Central memory CD4-positive, alpha-beta T cell (primary cell): Measurements from ENCODE around the gene FAM13A.

Experiments used
- DNase-seq: peaks from one replicate; pipeline ENCODE4 v3.0.0; 2022

The FAM13A gene

DNA sequence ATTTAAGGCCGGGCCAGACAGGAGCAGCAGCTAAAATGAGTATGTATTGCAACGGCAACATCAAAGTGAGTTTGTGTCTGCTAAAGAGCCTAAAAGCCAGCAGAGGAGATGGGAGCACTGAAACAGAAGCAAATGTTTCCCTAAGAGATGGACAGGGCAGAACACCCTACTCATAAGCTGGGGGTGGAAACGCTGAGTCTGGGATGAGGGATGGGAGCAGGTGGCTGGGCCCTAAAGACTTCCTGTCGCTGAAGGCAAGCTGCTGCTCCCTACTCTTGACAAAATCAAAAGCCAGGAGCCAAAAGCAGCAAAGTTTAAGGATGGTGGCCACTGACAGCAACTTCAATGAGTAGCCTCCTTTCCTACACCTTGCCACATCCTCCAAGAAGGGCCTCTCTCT, 318.8 kb downstream of the FAM13A start:
- DNase-seq = no peak

DNA sequence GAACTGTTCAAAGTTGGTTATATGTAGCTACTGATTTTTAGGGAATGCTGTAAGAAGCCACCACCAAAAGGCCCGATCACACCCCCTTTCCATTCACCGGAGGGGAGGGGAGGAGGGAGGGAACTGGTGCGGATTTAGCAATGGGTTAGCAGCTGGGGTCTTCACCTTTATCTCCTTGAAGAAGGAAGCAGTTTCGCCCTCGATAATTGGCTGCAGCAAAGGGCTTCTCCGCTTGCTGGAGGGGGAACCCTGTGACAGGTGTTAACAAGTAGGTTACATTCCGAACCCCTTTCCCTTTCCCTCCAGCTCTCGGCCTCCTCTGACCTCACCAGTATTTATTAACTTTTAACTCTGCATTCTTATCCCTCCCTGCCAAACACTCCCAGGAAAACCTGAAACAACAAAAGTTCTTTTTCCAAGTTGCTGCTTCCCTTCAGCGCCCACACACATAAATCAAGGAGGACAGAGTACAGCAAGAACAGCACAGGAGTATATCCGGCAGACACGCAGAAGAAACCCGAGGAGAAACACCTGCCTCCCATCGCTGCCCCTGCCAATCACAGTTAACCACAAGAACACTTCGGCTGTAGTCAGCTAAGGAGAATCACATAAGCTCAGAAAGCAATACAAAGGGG, 319.6 kb downstream of the FAM13A start:
- DNase-seq = peak; percentile 20

DNA sequence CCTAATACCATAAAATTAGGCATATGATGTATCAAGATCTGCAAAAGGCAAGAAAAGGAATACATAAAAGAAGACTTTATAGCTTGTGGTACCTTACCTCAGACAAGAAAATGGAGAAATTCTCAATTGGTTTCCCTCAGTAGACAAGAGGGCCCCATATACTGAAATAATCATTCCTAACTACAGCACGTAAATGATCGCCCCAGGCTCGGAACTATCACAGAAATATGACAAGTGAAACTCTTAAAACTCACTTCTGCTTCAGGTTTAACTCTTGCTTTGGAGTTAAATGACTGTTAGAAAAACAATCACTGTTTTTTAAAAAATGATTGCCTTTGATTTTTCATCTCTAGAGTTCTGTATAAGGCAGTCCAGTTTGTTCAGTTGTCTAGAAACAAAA, 320.7 kb downstream of the FAM13A start:
- no peak for DNase-seq

DNA sequence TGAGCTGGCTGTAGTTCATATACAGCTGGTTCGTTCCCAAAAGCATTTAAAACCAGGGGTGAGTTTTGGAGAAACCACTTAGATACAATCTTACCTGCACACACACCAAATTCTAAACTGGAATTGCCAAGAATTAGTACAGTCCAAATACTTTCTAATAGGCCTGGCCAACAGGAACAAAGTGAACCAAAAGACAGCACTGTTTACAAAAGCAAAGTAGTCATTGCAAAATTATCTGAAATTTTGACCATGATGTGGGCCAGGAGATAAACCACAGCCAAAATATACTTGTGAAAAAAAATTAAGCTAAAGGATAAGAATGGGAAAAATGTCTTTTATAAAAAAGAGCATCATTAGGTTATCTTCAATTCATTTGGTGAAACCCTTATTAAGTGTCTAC, 321.4 kb downstream of the FAM13A start:
- no peak for DNase-seq

DNA sequence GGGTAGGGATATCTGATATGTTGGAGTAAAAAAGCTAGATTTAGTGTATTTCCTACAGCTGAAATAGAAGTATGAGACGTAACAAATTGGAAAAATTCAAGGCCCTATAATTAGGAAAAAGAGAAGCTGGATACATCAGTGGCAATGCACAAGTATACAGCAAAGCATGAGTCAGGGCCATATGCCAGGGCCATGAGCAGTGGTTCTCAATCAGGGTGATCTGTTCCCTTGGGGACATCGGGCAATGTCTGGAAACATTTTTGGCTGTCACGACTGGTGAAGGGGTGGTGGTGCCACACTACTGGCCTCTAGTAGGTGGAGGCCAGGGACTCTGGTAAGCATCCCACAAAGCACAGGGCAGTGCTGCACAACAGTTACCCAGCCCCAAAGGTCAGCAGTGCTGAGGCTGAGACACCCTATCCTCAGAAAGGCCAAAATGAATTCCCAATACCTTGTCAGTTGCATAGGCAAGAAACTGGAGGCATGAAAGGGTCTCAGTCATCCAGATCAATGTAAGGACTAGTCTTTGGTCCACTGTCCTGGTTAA, 322.5 kb downstream of the FAM13A start:
- DNase-seq = no peak

DNA sequence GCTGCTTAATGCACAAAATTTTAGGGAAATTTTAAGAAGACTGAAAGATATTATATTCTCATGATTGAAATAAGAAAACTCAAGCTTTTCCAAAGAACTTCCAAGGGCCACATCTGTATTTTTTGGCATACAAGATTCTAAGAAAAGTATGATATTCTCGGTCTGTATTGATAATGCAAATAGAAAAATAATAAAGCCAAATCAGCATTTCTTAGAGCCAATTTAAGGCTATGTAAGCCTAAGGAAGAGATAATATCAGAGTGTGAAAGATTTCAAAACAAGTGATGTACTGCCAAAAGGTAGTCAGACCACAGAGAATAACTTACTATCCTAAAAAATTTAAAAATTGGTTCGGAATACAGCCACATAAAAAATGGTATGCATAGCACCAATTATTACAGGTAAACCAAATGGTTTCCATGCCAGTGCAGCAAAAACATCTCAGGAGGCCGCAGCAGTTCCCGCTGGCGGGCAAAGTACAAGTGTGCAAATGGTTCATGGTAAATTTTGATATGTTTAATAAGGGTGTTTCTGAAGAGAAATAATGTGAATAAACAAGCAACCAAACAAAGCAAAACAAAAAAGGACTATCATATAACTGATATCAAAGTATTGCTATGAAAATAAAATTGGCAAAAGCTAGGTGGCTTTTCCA, 324.1 kb downstream of the FAM13A start:
- no peak for DNase-seq

DNA sequence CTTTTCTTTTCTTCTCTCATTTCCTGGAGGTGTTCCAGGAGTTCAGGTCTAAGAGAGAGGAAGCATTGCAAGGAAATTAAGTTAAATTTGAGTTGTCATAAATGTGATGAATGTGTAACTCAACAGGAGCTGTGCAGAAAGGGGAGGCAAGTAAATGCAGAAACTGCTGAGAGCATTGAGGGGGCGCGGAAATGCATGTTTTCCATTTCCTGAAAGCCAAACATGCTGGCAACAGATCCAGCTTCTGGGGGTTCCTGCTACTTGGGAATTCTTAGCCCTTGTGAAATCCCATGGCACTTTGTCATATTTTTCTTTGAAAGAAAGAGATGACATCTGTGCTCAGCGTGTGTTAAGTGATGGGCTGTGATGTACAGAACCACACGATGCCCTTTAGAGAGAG, 325.6 kb downstream of the FAM13A start:
- DNase-seq = no peak

DNA sequence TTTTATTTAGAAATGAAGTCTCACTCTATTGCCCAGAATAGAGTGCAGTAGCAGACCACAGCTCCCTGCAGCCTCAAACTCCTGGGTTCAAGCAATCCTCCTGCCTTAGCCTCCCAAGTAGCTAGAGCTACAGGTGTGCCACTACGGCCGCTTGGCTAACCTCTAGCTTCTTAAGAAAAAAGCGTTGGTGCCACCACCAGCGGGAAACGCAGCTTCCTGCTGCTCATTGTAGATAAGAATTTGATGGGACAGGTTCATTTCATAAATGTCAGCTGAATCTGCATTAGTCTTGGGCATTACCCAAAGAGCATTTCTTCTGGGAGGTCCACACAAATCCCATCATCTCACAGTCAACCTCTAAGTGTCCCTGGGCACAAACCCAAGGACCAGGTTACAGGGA, 326.2 kb downstream of the FAM13A start:
- no peak for DNase-seq

DNA sequence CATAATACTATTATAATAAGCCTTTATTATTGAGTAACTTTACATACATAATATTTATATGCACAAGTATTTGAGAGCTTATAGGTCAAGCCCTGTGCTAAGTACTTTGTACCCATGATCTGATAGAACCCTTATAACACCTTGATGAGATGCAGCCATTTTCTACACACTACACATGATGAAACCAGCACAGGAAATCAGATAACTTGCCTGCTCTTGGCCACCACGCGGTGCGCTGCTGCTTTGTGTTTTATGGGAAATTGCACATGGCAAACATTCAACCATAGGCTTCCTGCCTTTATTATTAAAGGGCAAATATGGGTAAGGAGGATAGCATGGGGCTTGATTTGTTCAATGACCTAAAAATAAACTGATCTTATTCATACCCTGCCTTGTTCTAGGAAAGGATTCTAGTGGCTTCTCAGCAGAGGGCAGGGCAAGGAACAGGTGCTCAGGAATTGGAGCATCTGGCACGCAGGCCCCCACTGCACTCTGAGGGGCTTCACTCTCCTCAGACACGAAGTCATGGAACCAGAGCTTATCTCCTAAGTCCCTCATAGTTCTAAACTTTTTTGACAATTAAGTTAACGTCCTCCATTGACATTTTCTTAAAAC, 327.7 kb downstream of the FAM13A start:
- DNase-seq = no peak

DNA sequence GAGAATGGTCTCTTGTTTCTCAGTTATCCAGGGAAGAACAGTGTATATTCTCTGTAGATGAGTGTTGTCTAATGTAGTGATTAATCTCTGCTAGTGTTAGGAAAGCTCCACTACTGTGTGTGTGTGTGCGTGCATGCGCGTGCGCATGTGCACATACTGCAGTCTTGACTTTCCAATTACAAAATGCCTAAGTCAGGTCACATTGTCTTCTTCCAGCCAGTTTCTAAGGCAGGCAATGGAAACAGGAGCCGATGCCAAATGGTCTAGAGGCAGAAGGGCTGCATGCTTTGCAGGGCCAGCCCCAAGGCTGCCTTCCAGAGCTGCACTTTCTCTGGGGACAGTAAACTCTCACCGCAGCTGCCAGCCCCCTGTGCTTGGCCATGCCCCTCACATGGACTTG, 328.8 kb downstream of the FAM13A start:
- DNase-seq = no peak

DNA sequence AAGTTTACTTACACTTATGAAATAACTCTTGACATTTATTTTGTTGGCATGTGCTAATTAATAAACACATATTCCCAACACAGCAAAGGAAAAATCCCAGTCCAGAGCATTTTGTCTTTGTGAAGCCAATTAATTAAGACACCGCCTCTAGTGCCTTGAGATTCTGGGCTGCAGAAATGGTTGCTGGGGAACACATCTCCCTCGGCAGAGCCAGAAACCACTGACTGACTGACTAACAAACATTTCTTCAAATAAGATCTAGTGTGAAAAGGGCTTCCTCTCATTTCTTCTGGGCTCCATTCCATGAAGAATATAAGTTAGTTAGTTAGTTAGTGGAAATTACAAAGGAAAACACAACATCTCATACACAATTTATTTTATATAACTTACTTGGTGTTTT, 331.0 kb downstream of the FAM13A start:
- DNase-seq = no peak

DNA sequence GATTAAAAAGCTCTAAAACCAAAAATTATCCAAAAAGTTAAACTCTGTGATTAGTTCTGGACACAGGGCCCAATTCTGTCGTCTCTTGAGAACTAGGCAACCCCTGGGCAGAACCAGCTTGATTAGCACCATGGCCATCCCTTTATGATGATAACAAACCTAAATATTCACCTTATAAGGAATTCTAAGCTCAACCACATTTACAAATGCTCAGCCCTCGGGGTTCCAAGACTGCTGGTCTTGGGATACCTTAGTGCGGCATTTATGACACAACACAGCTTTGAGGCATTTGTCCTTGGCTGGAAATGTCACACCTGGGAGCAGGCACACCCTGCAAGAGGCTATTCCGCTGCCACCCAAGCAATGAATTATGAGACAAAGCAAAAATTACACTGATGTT, 331.8 kb downstream of the FAM13A start:
- no peak for DNase-seq

DNA sequence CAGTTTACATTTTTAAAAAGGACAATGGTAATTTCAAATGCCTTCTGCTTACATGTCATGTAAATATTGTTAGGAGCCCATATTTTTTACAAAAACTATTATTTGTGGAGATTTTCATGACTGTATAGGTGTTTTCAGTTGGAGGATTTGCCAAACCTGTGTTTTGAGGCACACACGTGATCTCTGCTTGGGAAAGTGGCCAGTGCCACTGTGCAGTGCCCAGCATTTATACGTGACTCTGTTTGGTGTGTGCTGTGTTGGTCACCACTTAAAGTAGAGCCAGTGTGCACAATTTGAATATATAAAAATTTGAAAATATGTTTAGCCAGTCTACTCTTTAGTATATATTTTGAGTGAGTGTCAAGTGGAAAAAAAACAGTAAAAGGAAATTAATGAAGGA, 332.6 kb downstream of the FAM13A start:
- no peak for DNase-seq

DNA sequence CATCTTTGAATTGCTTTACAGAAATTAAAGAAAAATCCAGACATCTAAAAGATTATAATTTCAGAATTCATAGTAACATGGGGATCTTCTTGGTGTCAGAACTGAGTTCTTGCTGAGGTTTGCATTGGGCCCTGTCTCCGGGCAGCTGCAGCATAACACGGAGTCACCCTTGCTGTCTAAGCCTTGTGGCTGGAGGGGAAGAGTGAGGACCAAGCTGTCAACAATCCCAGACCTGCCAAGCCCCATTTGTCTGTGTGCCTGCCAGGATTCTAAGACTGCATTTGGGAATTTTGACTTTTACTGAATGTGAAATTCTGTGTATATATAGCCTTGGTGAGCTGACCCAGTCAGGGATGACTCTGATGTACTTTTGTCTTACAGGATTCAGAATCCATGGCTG, 334.2 kb downstream of the FAM13A start:
- no peak for DNase-seq

DNA sequence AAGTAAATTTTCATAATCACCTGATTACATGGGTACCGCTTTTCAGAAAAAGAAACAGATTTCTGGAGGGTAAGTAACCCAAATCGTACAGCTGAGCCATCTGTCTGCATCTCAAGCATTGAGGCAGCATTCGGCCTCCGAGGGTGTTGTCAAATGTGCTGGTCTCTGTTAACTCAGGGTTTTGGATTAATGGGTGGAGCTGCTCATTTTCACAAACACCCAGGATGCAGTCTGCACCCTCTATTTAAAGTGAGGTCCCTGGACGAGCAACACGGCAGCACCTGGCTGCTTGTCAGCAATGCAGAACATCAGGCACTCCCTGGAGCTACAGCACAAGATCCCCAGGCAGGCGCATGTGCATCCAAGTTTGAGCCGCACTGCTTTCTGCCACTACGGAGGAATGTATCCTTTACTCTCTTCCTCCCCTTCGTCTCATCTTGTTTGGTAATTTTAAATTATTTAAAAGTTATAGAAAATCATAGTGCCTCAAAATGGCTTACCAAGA, 334.7 kb downstream of the FAM13A start:
- no peak for DNase-seq

DNA sequence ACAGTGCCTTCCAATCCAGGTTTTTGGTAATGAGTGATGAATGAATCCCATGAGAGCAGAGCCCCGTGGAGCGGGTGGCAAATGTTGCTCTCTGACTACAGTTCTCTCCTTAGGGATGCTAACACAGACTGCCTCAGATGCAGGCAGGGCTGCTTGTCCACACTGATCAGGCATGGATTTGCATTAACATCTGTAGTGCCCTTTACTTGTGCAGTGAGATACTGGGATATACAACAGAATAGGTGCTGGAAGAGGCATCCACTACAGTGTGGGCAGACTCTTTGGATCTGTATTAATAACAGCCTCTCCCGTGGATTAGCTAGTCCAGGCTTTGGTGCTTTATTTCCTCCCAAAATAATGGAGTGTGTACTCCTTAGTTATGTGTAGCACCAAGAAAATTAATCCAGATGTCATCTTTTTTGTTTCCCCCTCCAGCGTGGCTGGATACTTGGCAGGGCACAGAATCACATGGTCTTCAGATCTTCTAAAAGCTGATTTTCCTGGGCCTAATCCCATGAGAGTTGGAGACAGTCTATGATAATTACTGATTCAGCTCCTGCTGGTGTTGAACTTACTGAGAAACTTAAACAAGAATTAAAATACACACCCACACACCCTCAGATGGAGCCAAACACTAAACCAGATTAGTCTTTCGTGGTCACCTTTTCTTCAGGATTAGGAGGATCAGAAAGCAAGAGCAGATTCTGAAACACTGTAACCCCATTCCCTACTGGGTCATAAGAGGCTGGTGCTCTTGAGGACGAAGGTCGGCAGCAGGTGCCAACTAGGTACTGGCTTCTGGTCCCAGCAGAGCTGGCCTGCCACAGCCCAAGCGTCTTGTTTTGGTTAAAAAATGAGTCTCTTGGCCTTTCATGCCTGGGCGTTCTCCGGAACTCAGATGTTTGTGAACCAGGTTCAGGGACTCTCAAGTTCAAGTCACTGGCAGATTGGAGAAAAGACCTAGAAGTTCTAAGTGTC, 336.2 kb downstream of the FAM13A start:
- no peak for DNase-seq

DNA sequence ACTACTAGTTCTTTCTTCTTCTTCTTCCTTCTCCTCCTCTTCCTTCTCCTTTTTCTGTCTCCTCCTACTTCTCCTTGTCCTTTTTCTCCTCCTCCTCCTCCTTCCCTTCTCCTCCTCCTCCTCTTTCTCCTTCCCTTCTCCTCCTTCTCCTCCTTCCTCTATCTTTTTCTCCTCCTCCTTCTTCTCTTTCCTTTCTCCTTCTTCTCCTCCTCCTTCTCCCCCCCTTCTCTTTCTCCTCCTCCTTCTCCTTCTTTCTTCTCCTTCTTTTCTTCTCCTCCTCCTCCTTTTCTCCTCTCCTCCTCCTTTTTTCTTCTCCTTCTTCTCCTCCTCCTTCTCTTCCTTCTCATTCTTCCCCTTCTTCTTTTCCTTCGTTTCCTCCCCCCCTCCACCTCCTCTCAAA, 337.6 kb downstream of the FAM13A start:
- DNase-seq = no peak

DNA sequence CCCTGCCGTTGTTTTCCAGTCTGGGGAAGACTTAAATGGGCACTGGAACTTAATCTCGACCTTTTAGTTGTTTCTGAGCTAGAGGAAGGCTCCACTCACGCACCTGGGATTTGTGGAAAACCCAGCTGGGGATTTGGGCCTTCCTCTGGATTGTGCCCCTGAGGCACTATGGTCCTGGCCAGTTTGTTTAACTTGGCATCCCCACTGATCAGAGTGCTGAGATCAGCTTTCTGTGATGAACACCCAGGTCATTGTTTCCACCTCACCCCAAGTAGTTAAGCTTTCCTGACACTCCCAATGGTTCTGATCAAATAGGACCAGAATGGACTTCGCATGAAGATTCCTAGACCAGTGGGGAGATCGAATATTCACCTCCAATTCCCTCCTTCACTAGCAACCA, 338.9 kb downstream of the FAM13A start:
- DNase-seq = no peak

DNA sequence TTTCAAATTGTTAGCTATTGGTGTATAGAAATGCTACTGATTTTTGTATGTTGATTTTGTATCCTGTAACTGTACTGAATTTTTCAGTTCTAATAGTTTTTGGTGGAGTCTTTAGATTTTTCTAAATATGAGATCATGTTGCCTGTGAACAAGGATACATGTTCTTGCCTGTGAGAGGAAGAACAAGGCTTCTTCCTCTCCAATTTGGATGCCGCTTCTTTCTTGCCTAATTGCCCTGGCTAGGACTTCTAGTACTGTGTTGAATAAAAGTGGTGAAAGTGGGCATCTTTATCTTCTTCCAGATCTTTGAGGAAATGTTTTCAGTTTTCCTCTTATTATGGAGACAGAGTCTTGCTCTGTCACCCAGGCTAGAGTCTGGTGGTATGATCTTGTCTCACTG, 343.2 kb downstream of the FAM13A start:
- no peak for DNase-seq

DNA sequence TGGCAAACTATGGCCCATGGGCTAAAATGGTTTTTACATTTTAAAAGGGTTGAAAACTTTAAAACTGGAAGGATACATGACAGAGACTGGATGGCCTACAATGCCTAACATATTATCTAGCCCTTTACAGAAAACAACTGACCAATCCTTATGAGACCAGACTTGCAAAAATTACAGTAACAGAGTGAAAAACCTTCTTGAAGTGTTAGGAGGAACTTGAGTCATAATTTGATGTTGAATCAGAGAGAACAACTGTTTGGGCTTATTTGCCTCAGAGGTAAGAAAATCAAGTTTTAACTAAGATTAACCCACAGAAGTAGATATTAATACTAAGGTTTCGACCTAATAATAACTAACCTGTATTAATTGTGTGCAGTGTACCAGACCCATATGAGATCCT, 347.0 kb downstream of the FAM13A start:
- DNase-seq = no peak

DNA sequence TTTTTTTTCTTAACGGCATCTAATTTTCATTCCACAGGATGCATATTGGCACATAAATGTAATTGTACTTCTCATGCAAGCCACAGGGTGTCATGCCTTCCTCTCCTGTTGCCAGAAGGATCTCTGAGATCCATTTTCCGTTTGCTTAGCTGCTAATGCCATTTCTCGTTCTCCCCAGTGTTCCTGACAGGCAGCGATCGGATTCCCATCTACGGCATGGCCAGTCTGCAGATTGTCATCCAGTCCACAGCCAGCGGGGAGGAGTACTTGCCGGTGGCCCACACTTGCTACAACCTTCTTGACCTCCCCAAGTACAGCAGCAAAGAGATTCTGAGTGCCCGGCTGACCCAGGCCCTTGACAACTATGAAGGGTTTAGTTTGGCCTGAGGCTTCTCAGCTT, 350.4 kb downstream of the FAM13A start:
- DNase-seq = no peak

DNA sequence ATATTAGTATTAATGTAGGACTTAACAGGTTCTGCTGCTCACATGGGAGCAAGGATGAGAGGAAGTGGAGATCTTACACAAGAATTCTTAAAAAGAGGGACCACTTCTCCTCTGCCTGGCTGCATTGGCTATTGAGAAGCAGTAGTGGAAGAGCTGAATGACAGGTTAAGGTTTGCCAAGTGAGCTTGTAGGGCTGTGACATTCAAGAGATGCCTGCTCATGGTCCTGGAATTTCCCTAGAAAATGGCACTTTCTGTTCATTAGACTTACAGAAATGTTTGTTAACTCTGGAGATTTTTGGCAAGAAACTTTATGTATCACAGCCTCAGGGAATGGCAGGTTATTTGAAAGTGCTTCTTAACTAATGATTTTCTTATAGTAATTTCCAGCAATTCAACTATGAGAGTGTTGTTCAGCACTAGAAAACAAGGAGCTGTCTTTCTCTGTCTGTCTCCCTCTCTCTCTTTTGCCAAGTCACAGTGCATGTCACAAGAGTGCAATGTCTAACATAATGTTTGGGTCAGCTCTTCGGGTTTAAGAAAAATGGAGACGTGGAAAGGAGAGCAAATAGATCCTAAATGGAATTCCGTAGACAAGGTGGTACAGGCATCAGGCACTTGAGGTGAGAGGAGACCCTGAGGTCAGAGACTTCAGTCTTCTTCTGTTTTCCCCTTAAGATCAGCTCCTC, 351.0 kb downstream of the FAM13A start:
- DNase-seq = no peak
